ENCODE data around the gene DISP3. TPM values are rescaled to one million over a fixed set of nuclear protein-coding genes. Genes with fewer than 3 reads are reported as not detected.

Gene DISP3
- total and polyA plus RNA-seq, 7 donors = under 0.01 to 0.28 (median 0.16) TPM; not detected in 4

- Histone ChIP-seq H3K4me3 (peak overlapping the region; percentile 8 to 47 (median 36)), H3K36me3 (no peaks in the 10 kb centered on the region), H3K4me1 (peaks cover 0 to 21% (median 14%) of the 10 kb centered on the region in 4 donors), H3K27me3 (peaks cover 34 to 93% (median 59%) of the 10 kb centered on the region in 3 donors), H3K27ac (no peak overlapping the region), H3K9me3 (no peaks in the 10 kb centered on the region)
- no peak for DNase-seq
- intact Hi-C loops (cut with DNase I) = no loop called here
- TF ChIP-seq EP300 (IDR thresholded peaks at IDR 0.05) = no peak
- no peak for TF ChIP-seq CTCF (IDR thresholded peaks at IDR 0.05)
- TF ChIP-seq POLR2A (IDR thresholded peaks at IDR 0.05) = no peak
- no peak for TF ChIP-seq POLR2AphosphoS5 (IDR thresholded peaks at IDR 0.05)
- 3 to 6% methylated on average over 52 of the region's 52 CpGs for WGBS, 2 donors
These were observed 522 bp downstream of the DISP3 start for GRCh38 chr1:11479375-11479979.

DNA sequence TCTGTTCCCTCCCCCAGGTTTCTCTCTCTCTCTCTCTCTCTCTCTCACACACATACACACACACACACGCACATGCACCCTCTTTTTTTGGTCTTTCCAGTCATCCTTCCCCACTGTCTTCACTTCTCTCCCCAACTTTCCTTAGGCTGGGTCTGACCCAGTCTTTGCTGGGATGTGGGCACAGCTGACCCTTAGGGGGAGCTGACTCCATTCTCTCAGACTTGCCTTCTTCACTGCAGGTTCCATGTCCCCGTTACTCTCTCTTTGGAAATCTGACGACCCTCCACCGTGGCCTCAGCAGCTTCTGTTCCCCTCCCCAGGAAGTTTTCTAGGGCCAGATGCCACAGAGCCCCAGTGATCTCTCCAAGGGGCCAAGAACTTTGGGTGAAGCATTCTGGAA is 2.1 kb downstream of the DISP3 start:
- TF ChIP-seq POLR2A (IDR thresholded peaks at IDR 0.05) (no peak), EP300 (IDR thresholded peaks at IDR 0.05) (no peak), POLR2AphosphoS5 (IDR thresholded peaks at IDR 0.05) (no peak), CTCF (IDR thresholded peaks at IDR 0.05) (no peak)
- H3K27ac ChIP-seq = no peak overlapping the region
- intact Hi-C loops (cut with DNase I) = no loop called here
- no peak overlapping the region for H3K4me3 ChIP-seq
- H3K36me3 ChIP-seq = no peaks in the 10 kb centered on the region
- DNase-seq = no peak
- peaks cover 0 to 21% (median 14%) of the 10 kb centered on the region in 4 donors for H3K4me1 ChIP-seq
- peaks cover 34 to 94% (median 59%) of the 10 kb centered on the region in 3 donors for H3K27me3 ChIP-seq
- 43 to 47% methylated on average over 4 of the region's 4 CpGs for WGBS, 2 donors
- no peaks in the 10 kb centered on the region for H3K9me3 ChIP-seq

DNA sequence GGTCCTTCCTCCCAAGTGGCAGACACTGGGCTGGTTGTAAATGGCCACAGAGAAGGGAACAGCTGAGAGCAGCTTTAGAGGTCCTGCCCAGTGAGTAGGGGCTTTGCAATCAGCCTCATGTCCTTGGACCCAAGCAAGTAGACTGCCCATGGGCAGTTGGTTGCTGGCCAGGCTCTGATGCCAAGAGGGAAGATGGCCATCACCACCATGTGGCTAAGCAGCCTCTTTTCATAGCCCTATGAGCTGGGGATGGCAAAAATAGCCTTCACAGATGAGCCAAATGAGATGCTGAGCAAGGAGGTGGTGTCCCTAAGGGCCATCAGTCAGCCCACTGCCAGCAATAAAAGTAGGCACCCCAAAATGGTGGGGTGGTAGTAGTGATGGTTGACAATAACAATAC is 3.2 kb downstream of the DISP3 start:
- Histone ChIP-seq H3K27ac (no peak overlapping the region), H3K9me3 (no peaks in the 10 kb centered on the region), H3K4me3 (no peak overlapping the region), H3K27me3 (peaks cover 34 to 93% (median 55%) of the 10 kb centered on the region in 3 donors), H3K36me3 (no peaks in the 10 kb centered on the region), H3K4me1 (peaks cover 0 to 21% (median 14%) of the 10 kb centered on the region in 4 donors)
- intact Hi-C loops (cut with DNase I) = no loop called here
- TF ChIP-seq POLR2AphosphoS5 (IDR thresholded peaks at IDR 0.05) (no peak), CTCF (IDR thresholded peaks at IDR 0.05) (no peak)
- no peak for DNase-seq

GRCh38 chr1:11482701-11483479 is 3.9 kb downstream of the DISP3 start:
- DNase-seq = no peak
- Histone ChIP-seq H3K9me3 (no peaks in the 10 kb centered on the region), H3K27me3 (peaks cover 30 to 91% (median 50%) of the 10 kb centered on the region in 3 donors), H3K27ac (no peak overlapping the region), H3K4me3 (no peak overlapping the region), H3K36me3 (no peaks in the 10 kb centered on the region), H3K4me1 (peaks cover 0 to 21% (median 14%) of the 10 kb centered on the region in 4 donors)
- 76 to 82% methylated on average over 18 of the region's 18 CpGs for WGBS, 2 donors
- intact Hi-C loops (cut with DNase I) = no loop called here
- no peak for TF ChIP-seq POLR2A (IDR thresholded peaks at IDR 0.05)
- no peak for TF ChIP-seq EP300 (IDR thresholded peaks at IDR 0.05)
- TF ChIP-seq POLR2AphosphoS5 (IDR thresholded peaks at IDR 0.05) = no peak
- TF ChIP-seq CTCF (IDR thresholded peaks at IDR 0.05) = no peak
